ENCODE data around the gene TXNDC16. TPM values are rescaled to one million over a fixed set of nuclear protein-coding genes. Genes with fewer than 3 reads are reported as not detected.

The TXNDC16 gene
- polyA plus RNA-seq, 2 of the 4 experiments (the other 2 are of a cell fraction), result 1.4 to 3.0 TPM

DNA sequence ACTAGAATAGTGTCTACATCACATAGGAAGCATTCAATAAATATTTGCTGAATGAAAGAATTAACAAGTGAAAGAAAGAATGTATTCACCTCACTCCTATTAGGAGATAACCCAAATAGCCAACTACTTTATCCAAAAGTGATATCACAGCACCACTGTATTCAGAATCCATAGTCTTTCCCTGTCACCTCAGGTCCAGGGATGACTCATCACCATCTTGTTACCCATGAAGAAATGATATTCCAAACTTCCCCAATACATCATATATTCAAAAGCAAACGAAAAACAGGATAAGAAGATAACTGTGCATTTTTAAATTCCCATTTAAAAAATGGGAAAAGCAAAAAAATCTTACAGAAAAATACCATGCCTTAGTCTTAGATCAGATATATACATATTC is 39.1 kb downstream of the TXNDC16 start:
- Histone ChIP-seq H3K4me1 (no peaks in the 10 kb centered on the region), H3K27ac (no peak overlapping the region), H3K4me2 (no peak overlapping the region), H3K4me3 (no peak overlapping the region), H3K9me3 (no peaks in the 10 kb centered on the region)
- 4% methylated on average over 1 of the region's 1 CpG for WGBS (ENCODE audit: missing lambda C conversion rate)
- DNase-seq (ENCODE audit: low read depth in 1 of 2, low spot score in 1 of 2) (no peak), FAIRE-seq (no peak), ATAC-seq (no peak)
- CTCF ChIA-PET, result no interaction called here
- POLR2A ChIA-PET, result no interaction called here
- TF ChIP-seq MAZ (IDR thresholded peaks at IDR 0.05; ENCODE audit: borderline replicate concordance, low read depth, low read length), result no peak
- no peak for TF ChIP-seq KDM5A (IDR thresholded peaks at IDR 0.05)
- no peak for TF ChIP-seq FOSL2 (IDR thresholded peaks at IDR 0.05)
- peak; percentile 53; the same call in 1 of the 2 replicates for TF ChIP-seq FOSL2 (CRISPR knock-in tag; IDR thresholded peaks at IDR 0.05)

DNA sequence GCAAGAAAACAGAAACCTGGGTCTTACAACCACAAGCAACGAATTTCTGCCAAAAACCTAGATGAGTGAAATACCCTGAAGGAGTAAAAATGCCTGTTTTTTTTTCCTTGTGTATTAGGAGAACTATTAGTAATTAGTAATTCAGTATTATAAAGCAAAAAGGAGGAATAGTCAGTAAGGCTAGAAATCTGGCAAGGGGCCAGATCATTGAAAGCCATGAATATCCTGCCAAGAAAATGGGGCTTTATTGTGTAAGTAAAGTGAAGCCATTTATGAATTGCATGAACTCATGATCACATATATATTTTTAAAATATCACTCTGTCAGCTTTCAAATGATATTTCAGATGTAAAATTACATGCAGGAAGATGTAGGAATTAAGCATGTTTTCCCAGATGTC is 57.9 kb downstream of the TXNDC16 start:
- Histone ChIP-seq H3K4me3 (no peak overlapping the region), H3K4me1 (no peaks in the 10 kb centered on the region), H3K4me2 (no peak overlapping the region), H3K27ac (no peak overlapping the region), H3K9me3 (peaks cover 14% of the 10 kb centered on the region; the same call in 2 of the 3 replicates)
- TF ChIP-seq POLR2A (IDR thresholded peaks at IDR 0.05; ENCODE audit: low read length) (no peak), EHF (CRISPR knock-in tag; IDR thresholded peaks at IDR 0.05) (no peak), JUNB (IDR thresholded peaks at IDR 0.05) (no peak), RNF2 (IDR thresholded peaks at IDR 0.05; ENCODE audit: borderline replicate concordance, low read depth) (no peak), RCOR1 (IDR thresholded peaks at IDR 0.05; ENCODE audit: low read depth, low read length) (no peak), EP300 (IDR thresholded peaks at IDR 0.05) (no peak), ESRRA (IDR thresholded peaks at IDR 0.05; ENCODE audit: borderline replicate concordance, low read length) (no peak), ZSCAN20 (CRISPR knock-in tag; IDR thresholded peaks at IDR 0.05) (no peak), MYC (IDR thresholded peaks at IDR 0.05; ENCODE audit: borderline replicate concordance, low read length) (no peak), CHD2 (IDR thresholded peaks at IDR 0.05; ENCODE audit: low read length, partially characterized antibody) (no peak), RFX5 (IDR thresholded peaks at IDR 0.05) (no peak), ZFP36 (IDR thresholded peaks at IDR 0.05; ENCODE audit: borderline replicate concordance, partially characterized antibody) (no peak), CEBPB (IDR thresholded peaks at IDR 0.05) (no peak), HOXA7 (CRISPR knock-in tag; IDR thresholded peaks at IDR 0.05) (no peak), NFE2L2 (conservative IDR thresholded peaks at IDR 0.05; ENCODE audit: low read length) (no peak), HOXB5 (CRISPR knock-in tag; IDR thresholded peaks at IDR 0.05) (no peak), POLR2AphosphoS2 (conservative IDR thresholded peaks at IDR 0.05; ENCODE audit: low read length) (no peak)
- TF ChIP-seq, protein P1, sequence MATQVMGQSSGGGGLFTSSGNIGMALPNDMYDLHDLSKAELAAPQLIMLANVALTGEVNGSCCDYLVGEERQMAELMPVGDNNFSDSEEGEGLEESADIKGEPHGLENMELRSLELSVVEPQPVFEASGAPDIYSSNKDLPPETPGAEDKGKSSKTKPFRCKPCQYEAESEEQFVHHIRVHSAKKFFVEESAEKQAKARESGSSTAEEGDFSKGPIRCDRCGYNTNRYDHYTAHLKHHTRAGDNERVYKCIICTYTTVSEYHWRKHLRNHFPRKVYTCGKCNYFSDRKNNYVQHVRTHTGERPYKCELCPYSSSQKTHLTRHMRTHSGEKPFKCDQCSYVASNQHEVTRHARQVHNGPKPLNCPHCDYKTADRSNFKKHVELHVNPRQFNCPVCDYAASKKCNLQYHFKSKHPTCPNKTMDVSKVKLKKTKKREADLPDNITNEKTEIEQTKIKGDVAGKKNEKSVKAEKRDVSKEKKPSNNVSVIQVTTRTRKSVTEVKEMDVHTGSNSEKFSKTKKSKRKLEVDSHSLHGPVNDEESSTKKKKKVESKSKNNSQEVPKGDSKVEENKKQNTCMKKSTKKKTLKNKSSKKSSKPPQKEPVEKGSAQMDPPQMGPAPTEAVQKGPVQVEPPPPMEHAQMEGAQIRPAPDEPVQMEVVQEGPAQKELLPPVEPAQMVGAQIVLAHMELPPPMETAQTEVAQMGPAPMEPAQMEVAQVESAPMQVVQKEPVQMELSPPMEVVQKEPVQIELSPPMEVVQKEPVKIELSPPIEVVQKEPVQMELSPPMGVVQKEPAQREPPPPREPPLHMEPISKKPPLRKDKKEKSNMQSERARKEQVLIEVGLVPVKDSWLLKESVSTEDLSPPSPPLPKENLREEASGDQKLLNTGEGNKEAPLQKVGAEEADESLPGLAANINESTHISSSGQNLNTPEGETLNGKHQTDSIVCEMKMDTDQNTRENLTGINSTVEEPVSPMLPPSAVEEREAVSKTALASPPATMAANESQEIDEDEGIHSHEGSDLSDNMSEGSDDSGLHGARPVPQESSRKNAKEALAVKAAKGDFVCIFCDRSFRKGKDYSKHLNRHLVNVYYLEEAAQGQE (IDR thresholded peaks at IDR 0.05), result no peak
- TF ChIP-seq, protein P2, sequence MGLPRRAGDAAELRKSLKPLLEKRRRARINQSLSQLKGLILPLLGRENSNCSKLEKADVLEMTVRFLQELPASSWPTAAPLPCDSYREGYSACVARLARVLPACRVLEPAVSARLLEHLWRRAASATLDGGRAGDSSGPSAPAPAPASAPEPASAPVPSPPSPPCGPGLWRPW (IDR thresholded peaks at IDR 0.05), result no peak
- TF ChIP-seq, protein P3, sequence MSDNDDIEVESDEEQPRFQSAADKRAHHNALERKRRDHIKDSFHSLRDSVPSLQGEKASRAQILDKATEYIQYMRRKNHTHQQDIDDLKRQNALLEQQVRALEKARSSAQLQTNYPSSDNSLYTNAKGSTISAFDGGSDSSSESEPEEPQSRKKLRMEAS (IDR thresholded peaks at IDR 0.05), result no peak
- no peak for DNase-seq (ENCODE audit: low read depth in 1 of 2, low spot score in 1 of 2)
- ChIA-PET CTCF (interaction anchor here (1.2 to 1.6 kb wide), 3 partner anchors 19 to 204 kb away, joined by 3 to 5 read pairs (median 4); no protein-coding TSS in a partner anchor), POLR2A (no interaction called here)
- WGBS (ENCODE audit: missing lambda C conversion rate), result 73% methylated on average over 1 of the region's 1 CpG
- no peak for ATAC-seq
- FAIRE-seq, result no peak

Data from A549 (cell line).